ENCODE measurements around the gene BRPF1.

Gene BRPF1

DNA sequence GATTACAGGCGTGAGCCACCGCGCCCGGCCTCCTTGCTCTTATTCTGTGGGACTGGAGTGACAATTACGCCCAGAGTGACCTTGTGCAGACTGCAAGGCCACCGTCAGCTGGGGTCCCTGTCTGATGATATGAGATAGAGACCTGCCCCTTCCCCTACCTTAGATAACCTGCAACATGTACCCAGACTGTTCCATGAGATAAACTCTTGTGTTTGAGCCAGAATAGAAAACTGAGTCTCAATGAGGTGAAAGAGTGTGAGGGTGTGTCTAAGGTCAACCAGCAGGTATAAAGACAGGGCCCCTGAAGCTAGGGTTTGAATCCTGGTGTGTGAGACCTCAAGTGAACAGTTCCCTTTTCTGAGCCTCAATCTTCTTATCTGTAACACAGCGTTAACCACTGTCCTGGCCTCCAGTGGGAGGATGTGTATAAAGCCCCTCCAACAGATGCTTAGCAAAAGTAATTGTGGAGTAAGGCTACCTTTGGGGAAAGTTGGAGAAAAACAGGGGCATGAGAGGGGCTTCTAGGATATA is 54.7 kb downstream of the BRPF1 start:
- TF ChIP-seq CTCF (conservative IDR thresholded peaks at IDR 0.05; ENCODE audit: low read length) = no peak
- no peak overlapping the region for H3K4me3 ChIP-seq (ENCODE audit: low read length)
- no peak for DNase-seq (ENCODE audit: low read depth)

- no peak for DNase-seq (ENCODE audit: low read depth)
- TF ChIP-seq CTCF (conservative IDR thresholded peaks at IDR 0.05; ENCODE audit: low read length) = peak; percentile 37
- no peak overlapping the region for H3K4me3 ChIP-seq (ENCODE audit: low read length)
These were observed 55.5 kb downstream of the BRPF1 start for GRCh38 chr3:9786825-9787669.

DNA sequence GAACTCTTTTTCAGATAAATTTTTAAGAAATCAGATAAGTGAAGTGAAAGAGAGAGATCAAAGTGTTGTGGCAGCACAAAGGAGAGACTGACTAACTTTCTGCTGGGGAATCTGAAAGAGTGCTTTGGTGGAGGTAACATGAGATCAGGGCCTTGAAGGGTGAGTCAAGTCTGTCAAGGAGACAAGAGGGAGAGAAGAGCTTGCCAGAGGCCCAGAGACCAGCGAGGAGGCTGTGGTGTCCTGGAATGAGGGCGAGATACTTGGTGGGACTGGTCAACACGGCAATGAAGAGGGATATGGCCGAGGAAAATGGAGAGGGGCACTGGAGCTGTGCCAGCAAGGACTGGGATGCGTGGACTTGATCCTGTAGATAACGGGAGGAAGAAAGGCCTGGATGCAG is 56.2 kb downstream of the BRPF1 start:
- no peak for DNase-seq (ENCODE audit: low read depth)
- no peak overlapping the region for H3K4me3 ChIP-seq (ENCODE audit: low read length)
- TF ChIP-seq CTCF (conservative IDR thresholded peaks at IDR 0.05; ENCODE audit: low read length) = no peak

GRCh38 chr3:9791127-9791526 is 59.6 kb downstream of the BRPF1 start:
- peak overlapping the region; percentile 99 for H3K4me3 ChIP-seq (ENCODE audit: low read length)
- TF ChIP-seq CTCF (conservative IDR thresholded peaks at IDR 0.05; ENCODE audit: low read length) = no peak
- DNase-seq (ENCODE audit: low read depth) = no peak

GRCh38 chr3:9791790-9792404 is 60.4 kb downstream of the BRPF1 start:
- H3K4me3 ChIP-seq (ENCODE audit: low read length) = peak overlapping the region; percentile 99
- no peak for TF ChIP-seq CTCF (conservative IDR thresholded peaks at IDR 0.05; ENCODE audit: low read length)
- no peak for DNase-seq (ENCODE audit: low read depth)

GRCh38 chr3:9792405-9793160 is 61.0 kb downstream of the BRPF1 start, which contains the start of the genes ARPC4 and TADA3:
Gene ARPC4 (plus strand): TSS chr3:9793082. CDS start chr3:9793122, 40 bp downstream.
Gene TADA3 (minus strand): TSS chr3:9792473. CDS start chr3:9791466, 1,007 bp downstream.
- no peak for TF ChIP-seq CTCF (conservative IDR thresholded peaks at IDR 0.05; ENCODE audit: low read length)
- DNase-seq (ENCODE audit: low read depth) = peak; percentile 96
- H3K4me3 ChIP-seq (ENCODE audit: low read length) = peak within 1 kb of the TSS; percentile 99

All from AG10803 (cell line).